NT2/D1 (cell line): Measurements from ENCODE around the gene RAB4A.

Experiments used
- DNase-seq: peaks from one replicate; pipeline ENCODE4 v3.0.0-alpha.2; 2011; ENCODE audit warnings: low read depth, low spot score
- H3K27me3 ChIP-seq: 2 replicates; pipeline ENCODE4 v1.6.0; 2011; ENCODE audit warnings: mild to moderate bottlenecking; ENCODE audit not compliant: insufficient read length, insufficient read depth
- H3K36me3 ChIP-seq: 2 replicates; pipeline ENCODE4 v1.6.1; 2011; ENCODE audit warnings: mild to moderate bottlenecking, low read length, mixed read lengths; ENCODE audit not compliant: insufficient read depth, insufficient read length
- H3K4me1 ChIP-seq: 2 replicates; pipeline ENCODE4 v1.5.1; 2011; ENCODE audit not compliant: insufficient read depth, insufficient read length
- H3K4me3 ChIP-seq: 2 replicates; pipeline ENCODE4 v1.5.1; 2011; ENCODE audit warnings: low read depth; ENCODE audit not compliant: insufficient read length
- H3K9ac ChIP-seq: 2 replicates; pipeline ENCODE4 v1.6.0; 2011; ENCODE audit warnings: low read depth; ENCODE audit not compliant: insufficient read length
- H3K9me3 ChIP-seq: 2 replicates; pipeline ENCODE4 v1.5.1; 2011; ENCODE audit warnings: mild to moderate bottlenecking, low read length; ENCODE audit not compliant: insufficient read depth
- SUZ12 ChIP-seq: IDR thresholded peaks from 2 replicates; pipeline ENCODE4 v1.6.1; 2011; ENCODE audit not compliant: insufficient read length, insufficient read depth; ENCODE audit errors: extremely low read depth
- YY1 ChIP-seq: IDR thresholded peaks from 2 replicates; pipeline ENCODE4 v1.6.1; 2011; ENCODE audit not compliant: insufficient read length, insufficient read depth
- ZNF274 ChIP-seq: IDR thresholded peaks from 2 replicates; pipeline ENCODE4 v1.6.1; 2011; ENCODE audit warnings: mild to moderate bottlenecking, low read depth, low read length

RAB4A gene

GRCh38 chr1:229349463-229350385 is 78.8 kb downstream of the RAB4A start:
- DNase-seq = no peak
- no peaks in the 10 kb centered on the region for H3K36me3 ChIP-seq
- no peak overlapping the region for H3K4me3 ChIP-seq
- H3K9ac ChIP-seq = no peak overlapping the region
- no peaks in the 10 kb centered on the region for H3K4me1 ChIP-seq
- TF ChIP-seq ZNF274 = no peak
- TF ChIP-seq YY1 = no peak
- no peak for TF ChIP-seq SUZ12
- H3K9me3 ChIP-seq = peaks cover 15% of the 10 kb centered on the region; the same call in 1 of the 2 replicates
- peaks cover 18% of the 10 kb centered on the region for H3K27me3 ChIP-seq

DNA sequence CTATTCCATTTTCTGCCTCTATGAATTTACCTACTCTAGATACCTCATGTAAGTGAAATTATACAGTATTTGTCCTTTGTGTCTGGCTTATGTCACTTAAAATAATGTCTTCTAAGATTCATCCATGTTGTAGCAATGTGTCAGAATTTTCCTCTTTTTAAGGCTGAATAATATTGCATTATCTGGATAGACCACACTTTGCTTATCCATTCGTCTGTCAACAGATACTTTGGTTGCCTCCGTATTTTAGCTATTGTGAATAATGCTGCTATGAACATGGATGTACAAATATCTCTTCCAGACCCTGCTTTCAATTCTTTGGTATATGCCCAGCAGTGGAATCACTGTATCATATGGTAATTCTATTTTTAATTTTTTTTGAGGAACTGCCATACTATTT is 82.1 kb downstream of the RAB4A start:
- Histone ChIP-seq H3K4me3 (no peak overlapping the region), H3K36me3 (no peaks in the 10 kb centered on the region), H3K27me3 (no peaks in the 10 kb centered on the region), H3K9ac (no peak overlapping the region), H3K9me3 (peaks cover 14% of the 10 kb centered on the region; the same call in 1 of the 2 replicates), H3K4me1 (no peaks in the 10 kb centered on the region)
- TF ChIP-seq SUZ12 (no peak), ZNF274 (no peak), YY1 (no peak)
- no peak for DNase-seq

DNA sequence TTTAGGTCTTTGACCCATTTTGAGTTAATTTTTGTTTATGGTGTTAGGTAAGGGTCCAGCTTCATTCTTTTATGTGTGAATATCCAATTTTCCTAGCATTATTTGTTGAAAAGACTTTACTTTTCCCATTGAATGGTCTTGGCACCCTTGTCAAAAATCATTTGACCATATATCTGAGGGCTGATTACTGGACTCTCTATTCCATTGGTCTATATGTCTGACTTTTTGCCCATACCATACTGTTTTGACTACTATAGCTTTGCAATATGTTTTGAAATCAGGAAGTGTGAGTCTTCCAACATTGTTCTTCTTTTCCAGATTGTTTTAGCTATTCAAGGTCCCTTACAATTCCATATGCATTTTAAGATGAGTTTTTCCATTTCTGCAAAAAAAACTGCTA is 83.3 kb downstream of the RAB4A start:
- Histone ChIP-seq H3K9ac (no peak overlapping the region), H3K9me3 (peaks cover 14% of the 10 kb centered on the region; the same call in 1 of the 2 replicates), H3K27me3 (no peaks in the 10 kb centered on the region), H3K36me3 (no peaks in the 10 kb centered on the region), H3K4me1 (no peaks in the 10 kb centered on the region), H3K4me3 (no peak overlapping the region)
- TF ChIP-seq ZNF274 = no peak
- TF ChIP-seq SUZ12 = no peak
- TF ChIP-seq YY1 = no peak
- no peak for DNase-seq
